ENCODE results near the gene DGCR8. TPM values are rescaled to one million over a fixed set of nuclear protein-coding genes. Genes with fewer than 3 reads are reported as not detected.
A peak's percentile ranks its signal among the peaks of the same experiment; 100 is the strongest.

The DGCR8 gene
- total RNA-seq, 2 experiments from 2014 or later: 52.3 to 55.2 TPM

GRCh38 chr22:20089977-20090729 lies 10.1 kb downstream of the DGCR8 start:
- no peak for ATAC-seq
- no peak for DNase-seq
- H3K27me3 Mint-ChIP-seq (ENCODE audit: low read depth): no peaks in the 10 kb centered on the region
- peak overlapping the region; percentile 56 for H3K27ac Mint-ChIP-seq
- no peaks in the 10 kb centered on the region for H3K9me3 Mint-ChIP-seq (ENCODE audit: insufficient read depth)
- H3K36me3 Mint-ChIP-seq (ENCODE audit: low read depth): peaks cover 93% of the 10 kb centered on the region
- POLR2A ChIA-PET: interaction anchor here (0.6 to 1.8 kb wide), 3 partner anchors 11 to 15 kb away, joined by 3 to 6 read pairs (median 5); no protein-coding TSS in a partner anchor
- H3K4me3 Mint-ChIP-seq: peak overlapping the region; percentile 20
- H3K4me1 Mint-ChIP-seq (ENCODE audit: low read depth): peaks cover 79% of the 10 kb centered on the region
- CTCF ChIA-PET: interaction anchor here (1.9 kb wide), 1 partner anchor 21 kb away, joined by 8 read pairs; no protein-coding TSS in a partner anchor

GRCh38 chr22:20090730-20091240 lies 10.7 kb downstream of the DGCR8 start:
- Mint-ChIP-seq H3K9me3 (ENCODE audit: insufficient read depth) (peaks cover under 1% of the 10 kb centered on the region), H3K27ac (peak overlapping the region; percentile 56), H3K4me3 (peak overlapping the region; percentile 46), H3K27me3 (ENCODE audit: low read depth) (no peaks in the 10 kb centered on the region), H3K4me1 (ENCODE audit: low read depth) (peaks cover 82% of the 10 kb centered on the region), H3K36me3 (ENCODE audit: low read depth) (peaks cover 94% of the 10 kb centered on the region)
- DNase-seq: no peak
- ChIA-PET POLR2A (interaction anchor here (0.6 to 1.8 kb wide), 7 partner anchors 10 to 170 kb away, joined by 3 to 6 read pairs (median 4); partner anchors contain the start of genes TANGO2 and TRMT2A), CTCF (interaction anchor here (0.7 to 1.9 kb wide), 3 partner anchors 10 to 20 kb away, joined by 3 to 8 read pairs (median 3); no protein-coding TSS in a partner anchor)
- ATAC-seq: peak; percentile 33

GRCh38 chr22:20091690-20092476 lies 11.8 kb downstream of the DGCR8 start:
- ChIA-PET CTCF (interaction anchor here (0.7 to 1.9 kb wide), 3 partner anchors 9 to 19 kb away, joined by 3 to 8 read pairs (median 3); no protein-coding TSS in a partner anchor), POLR2A (interaction anchor here (0.5 to 1.8 kb wide), 8 partner anchors 9 to 171 kb away, joined by 3 to 6 read pairs (median 4); partner anchors contain the start of genes TANGO2 and TRMT2A)
- ATAC-seq: peak; percentile 48
- Mint-ChIP-seq H3K4me1 (ENCODE audit: low read depth) (peaks cover 75% of the 10 kb centered on the region), H3K9me3 (ENCODE audit: insufficient read depth) (peaks cover 6% of the 10 kb centered on the region), H3K4me3 (peak overlapping the region; percentile 46), H3K27me3 (ENCODE audit: low read depth) (no peaks in the 10 kb centered on the region), H3K36me3 (ENCODE audit: low read depth) (peaks cover 96% of the 10 kb centered on the region), H3K27ac (peak overlapping the region; percentile 56)
- peak; percentile 47 for DNase-seq

- Mint-ChIP-seq H3K9me3 (ENCODE audit: insufficient read depth) (peaks cover 11% of the 10 kb centered on the region), H3K4me1 (ENCODE audit: low read depth) (peaks cover 75% of the 10 kb centered on the region), H3K36me3 (ENCODE audit: low read depth) (peaks cover 96% of the 10 kb centered on the region), H3K4me3 (no peak overlapping the region), H3K27ac (peak overlapping the region; percentile 56), H3K27me3 (ENCODE audit: low read depth) (no peaks in the 10 kb centered on the region)
- ATAC-seq (no peak), DNase-seq (no peak)
- POLR2A ChIA-PET: interaction anchor here (0.5 kb wide), 1 partner anchor 132 kb away, joined by 4 read pairs; no protein-coding TSS in a partner anchor
- CTCF ChIA-PET: no interaction called here
Measured at GRCh38 chr22:20092477-20092854, 12.4 kb downstream of the DGCR8 start.

GRCh38 chr22:20093418-20094196 lies 13.6 kb downstream of the DGCR8 start:
- POLR2A ChIA-PET: no interaction called here
- ATAC-seq (no peak), DNase-seq (no peak)
- no peaks in the 10 kb centered on the region for H3K27me3 Mint-ChIP-seq (ENCODE audit: low read depth)
- peaks cover 11% of the 10 kb centered on the region for H3K9me3 Mint-ChIP-seq (ENCODE audit: insufficient read depth)
- CTCF ChIA-PET: interaction anchor here (1.4 kb wide), 1 partner anchor 15 kb away, joined by 3 read pairs; no protein-coding TSS in a partner anchor
- H3K36me3 Mint-ChIP-seq (ENCODE audit: low read depth): peaks cover 94% of the 10 kb centered on the region
- no peak overlapping the region for H3K4me3 Mint-ChIP-seq
- H3K27ac Mint-ChIP-seq: peak overlapping the region; percentile 22
- peaks cover 77% of the 10 kb centered on the region for H3K4me1 Mint-ChIP-seq (ENCODE audit: low read depth)

- DNase-seq (no peak), ATAC-seq (no peak)
- Mint-ChIP-seq H3K9me3 (ENCODE audit: insufficient read depth) (peaks cover 11% of the 10 kb centered on the region), H3K27me3 (ENCODE audit: low read depth) (no peaks in the 10 kb centered on the region), H3K4me1 (ENCODE audit: low read depth) (peaks cover 78% of the 10 kb centered on the region), H3K4me3 (no peak overlapping the region), H3K27ac (no peak overlapping the region), H3K36me3 (ENCODE audit: low read depth) (peaks cover 94% of the 10 kb centered on the region)
- ChIA-PET POLR2A (no interaction called here), CTCF (interaction anchor here (1.0 to 1.4 kb wide), 3 partner anchors 14 to 23 kb away, joined by 3 read pairs; partner anchors contain the start of genes RANBP1 and TRMT2A)
Measured at GRCh38 chr22:20094197-20094807, 14.3 kb downstream of the DGCR8 start.

GRCh38 chr22:20095521-20095920 lies 15.5 kb downstream of the DGCR8 start:
- DNase-seq (no peak), ATAC-seq (no peak)
- Mint-ChIP-seq H3K4me1 (ENCODE audit: low read depth) (peaks cover 78% of the 10 kb centered on the region), H3K27ac (no peak overlapping the region), H3K27me3 (ENCODE audit: low read depth) (no peaks in the 10 kb centered on the region), H3K4me3 (no peak overlapping the region), H3K9me3 (ENCODE audit: insufficient read depth) (peaks cover 11% of the 10 kb centered on the region), H3K36me3 (ENCODE audit: low read depth) (peaks cover 94% of the 10 kb centered on the region)
- POLR2A ChIA-PET: interaction anchor here (1.2 kb wide), 1 partner anchor 22 kb away, joined by 3 read pairs; the partner anchor contains the start of gene TRMT2A
- CTCF ChIA-PET: interaction anchor here (1.1 to 2.1 kb wide), 3 partner anchors 12 to 21 kb away, joined by 3 to 9 read pairs (median 6); partner anchors contain the start of gene RANBP1

- peaks cover 11% of the 10 kb centered on the region for H3K9me3 Mint-ChIP-seq (ENCODE audit: insufficient read depth)
Measured at GRCh38 chr22:20096574-20097420, 16.8 kb downstream of the DGCR8 start.

GRCh38 chr22:20099099-20099711 lies 19.2 kb downstream of the DGCR8 start:
- ATAC-seq: no peak

More at GRCh38 chr22:20096574-20097420, 16.8 kb downstream of the DGCR8 start:
- Mint-ChIP-seq H3K4me1 (ENCODE audit: low read depth) (peaks cover 78% of the 10 kb centered on the region), H3K27ac (no peak overlapping the region), H3K4me3 (no peak overlapping the region), H3K27me3 (ENCODE audit: low read depth) (no peaks in the 10 kb centered on the region), H3K36me3 (ENCODE audit: low read depth) (peaks cover 87% of the 10 kb centered on the region)
- ChIA-PET POLR2A (interaction anchor here (1.2 kb wide), 1 partner anchor 20 kb away, joined by 3 read pairs; the partner anchor contains the start of gene TRMT2A), CTCF (interaction anchor here (1.6 to 2.1 kb wide), 2 partner anchors 14 to 15 kb away, joined by 6 to 9 read pairs; no protein-coding TSS in a partner anchor)
- ATAC-seq (no peak), DNase-seq (no peak)

More at GRCh38 chr22:20099099-20099711, 19.2 kb downstream of the DGCR8 start:
- Mint-ChIP-seq H3K27me3 (ENCODE audit: low read depth) (no peaks in the 10 kb centered on the region), H3K4me3 (peak overlapping the region; percentile 55), H3K4me1 (ENCODE audit: low read depth) (peaks cover 67% of the 10 kb centered on the region), H3K36me3 (ENCODE audit: low read depth) (peaks cover 78% of the 10 kb centered on the region), H3K27ac (peak overlapping the region; percentile 84), H3K9me3 (ENCODE audit: insufficient read depth) (peaks cover 11% of the 10 kb centered on the region)
- POLR2A ChIA-PET: interaction anchor here (0.6 to 0.7 kb wide), 2 partner anchors 9 to 28 kb away, joined by 3 read pairs; no protein-coding TSS in a partner anchor
- CTCF ChIA-PET: interaction anchor here (1.3 kb wide), 1 partner anchor 13 kb away, joined by 6 read pairs; no protein-coding TSS in a partner anchor
- DNase-seq: no peak
